Activated CD4-positive, alpha-beta T cell treated with anti-CD3 and anti-CD28 coated beads for 4 hours (primary cell): ENCODE results near the gene PPP2R5A.
"Not testable (repeated sequence)": the region's sequence is repeated elsewhere in the genome, so short reads cannot be mapped to it uniquely, and the experiment has no call there.

ENCODE experiments used
- DNase-seq, 2 donors: peaks; one replicate each; pipeline ENCODE4 v3.0.0-alpha.2; 2020

Gene PPP2R5A

GRCh38 chr1:212302745-212303383 is 17.7 kb downstream of the PPP2R5A start:
- DNase-seq, result no peak

- no peak for DNase-seq
Observed at GRCh38 chr1:212305342-212305741, 20.1 kb downstream of the PPP2R5A start.

GRCh38 chr1:212305984-212306452 is 20.8 kb downstream of the PPP2R5A start:
- DNase-seq, result not testable (repeated sequence)

- DNase-seq, result no peak
Observed at GRCh38 chr1:212309967-212310366, 24.8 kb downstream of the PPP2R5A start.

- DNase-seq, result no peak
Observed at GRCh38 chr1:212310383-212310782, 25.2 kb downstream of the PPP2R5A start.

GRCh38 chr1:212311836-212312497 is 26.8 kb downstream of the PPP2R5A start:
- no peak for DNase-seq

- no peak for DNase-seq
Observed at GRCh38 chr1:212313616-212314015, 28.4 kb downstream of the PPP2R5A start.

GRCh38 chr1:212315184-212315583 is 30.0 kb downstream of the PPP2R5A start:
- DNase-seq, result no peak

GRCh38 chr1:212315907-212316306 is 30.7 kb downstream of the PPP2R5A start:
- DNase-seq, result no peak

GRCh38 chr1:212317916-212318315 is 32.7 kb downstream of the PPP2R5A start:
- DNase-seq, result no peak

GRCh38 chr1:212321031-212321430 is 35.8 kb downstream of the PPP2R5A start:
- not testable (repeated sequence) for DNase-seq

- no peak for DNase-seq
Observed at GRCh38 chr1:212323066-212323465, 37.9 kb downstream of the PPP2R5A start.

- no peak for DNase-seq
Observed at GRCh38 chr1:212326541-212326940, 41.3 kb downstream of the PPP2R5A start.

- DNase-seq, result no peak
Observed at GRCh38 chr1:212328248-212328647, 43.0 kb downstream of the PPP2R5A start.

GRCh38 chr1:212329105-212329504 is 43.9 kb downstream of the PPP2R5A start:
- no peak for DNase-seq

GRCh38 chr1:212341090-212341489 is 55.9 kb downstream of the PPP2R5A start:
- DNase-seq, result no peak

GRCh38 chr1:212344905-212345304 is 59.7 kb downstream of the PPP2R5A start:
- DNase-seq, result no peak

- DNase-seq, result no peak
Observed at GRCh38 chr1:212346601-212347000, 61.4 kb downstream of the PPP2R5A start.

GRCh38 chr1:212351588-212352362 is 66.6 kb downstream of the PPP2R5A start:
- no peak for DNase-seq

- no peak for DNase-seq
Observed at GRCh38 chr1:212353181-212353580, 68.0 kb downstream of the PPP2R5A start.

- no peak for DNase-seq
Observed at GRCh38 chr1:212354464-212354863, 69.3 kb downstream of the PPP2R5A start.

- DNase-seq, result no peak
Observed at GRCh38 chr1:212355230-212355969, 70.2 kb downstream of the PPP2R5A start.
